ENCODE measurements around the gene ELMO2.
"Not testable (repeated sequence)": the region's sequence is repeated elsewhere in the genome, so short reads cannot be mapped to it uniquely, and the experiment has no call there.

The ELMO2 gene

GRCh38 chr20:46406986-46407670 is 713 bp upstream of the ELMO2 start:
- peak; percentile 59 to 60 for DNase-seq

DNA sequence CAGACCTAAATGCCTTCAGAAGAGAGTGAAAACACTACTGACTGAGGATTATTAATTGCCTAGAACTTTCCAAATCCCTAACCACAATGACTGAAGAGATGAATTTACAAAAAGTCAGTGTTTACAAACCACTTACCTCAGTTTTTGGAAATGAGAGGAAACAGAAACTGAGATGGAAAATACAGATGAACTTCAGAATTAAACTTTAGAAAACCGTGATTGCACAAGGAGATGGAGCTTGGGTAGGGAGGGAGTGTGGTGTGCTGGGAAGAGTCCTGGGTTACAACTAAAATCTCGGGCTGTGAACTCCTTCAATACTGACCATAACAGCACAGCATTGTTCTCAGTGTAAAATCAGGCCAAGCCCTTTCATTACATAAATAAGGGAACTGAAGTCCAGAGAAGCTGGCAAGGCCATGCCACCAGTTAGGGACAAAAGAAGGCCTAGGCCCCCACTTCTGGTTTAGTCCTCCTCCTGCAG is 4.0 kb downstream of the ELMO2 start:
- DNase-seq = no peak

DNA sequence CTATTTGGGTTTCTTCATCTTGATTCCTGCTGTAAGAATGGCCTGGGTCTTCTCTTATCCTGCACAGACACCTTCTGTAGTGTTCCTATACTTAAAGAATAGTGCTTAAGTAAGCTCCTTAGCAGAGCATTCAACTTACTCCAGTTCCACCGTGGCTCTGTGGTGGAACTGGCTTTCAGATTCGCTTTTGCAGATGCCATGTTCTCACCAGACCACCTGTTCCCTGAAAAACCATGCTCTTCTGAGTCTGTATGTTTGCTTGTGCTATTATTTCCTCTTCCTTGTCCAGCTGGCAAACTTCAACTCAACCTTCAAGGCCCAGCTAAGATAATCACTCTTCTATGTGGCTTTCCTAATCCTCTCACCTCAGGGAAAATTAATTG is 4.9 kb downstream of the ELMO2 start:
- no peak for DNase-seq

GRCh38 chr20:46400828-46401477 is 5.5 kb downstream of the ELMO2 start:
- no peak for DNase-seq

DNA sequence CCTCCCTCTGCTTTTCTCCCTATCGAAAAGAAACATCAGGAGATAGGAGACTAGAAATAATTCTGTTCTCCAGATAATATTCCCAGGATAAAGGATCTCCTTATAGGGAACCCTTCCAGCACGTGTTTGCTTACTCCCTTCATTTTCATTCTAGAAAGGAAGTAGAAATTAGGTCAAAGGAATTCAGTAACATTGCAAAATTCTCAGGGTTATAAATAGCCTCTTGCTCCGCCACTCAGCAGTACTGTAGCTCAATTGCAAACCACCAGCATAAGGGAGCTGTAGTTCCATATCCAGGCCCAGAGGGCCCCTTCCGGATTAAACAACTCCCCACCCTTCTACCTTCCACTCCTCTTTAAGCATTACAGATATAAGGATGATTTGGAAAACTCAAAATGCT is 6.2 kb downstream of the ELMO2 start:
- DNase-seq = no peak

DNA sequence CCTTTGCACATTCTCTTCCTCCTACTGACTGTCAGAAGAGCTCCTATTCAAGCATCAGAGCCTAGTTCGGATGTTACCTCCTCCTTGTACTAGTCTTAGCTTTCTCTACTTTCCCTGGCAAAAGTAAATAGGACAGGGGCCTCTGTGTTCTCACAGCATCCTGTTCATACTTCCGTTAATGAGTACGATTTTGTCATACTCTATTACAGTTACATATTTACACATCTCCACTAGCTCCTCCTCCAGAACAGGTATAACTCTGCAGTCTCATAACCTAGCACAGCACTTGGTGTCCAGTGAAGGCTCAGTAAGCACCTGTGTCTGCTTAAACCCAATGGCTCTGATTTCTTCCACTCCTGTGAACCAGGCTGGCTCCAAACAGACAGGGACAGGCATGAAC is 7.0 kb downstream of the ELMO2 start:
- DNase-seq = no peak

GRCh38 chr20:46398963-46399362 is 7.5 kb downstream of the ELMO2 start:
- DNase-seq = no peak

- no peak for DNase-seq
Measured at GRCh38 chr20:46396052-46396740, 10.2 kb downstream of the ELMO2 start.

- peak; percentile 32 to 45 for DNase-seq
Measured at GRCh38 chr20:46394872-46395760, 11.3 kb downstream of the ELMO2 start.

GRCh38 chr20:46393967-46394366 is 12.4 kb downstream of the ELMO2 start:
- no peak for DNase-seq

GRCh38 chr20:46388937-46389336 is 17.5 kb downstream of the ELMO2 start:
- DNase-seq = no peak

- no peak for DNase-seq
Measured at GRCh38 chr20:46388201-46388836, 18.1 kb downstream of the ELMO2 start.

- DNase-seq = not testable (repeated sequence)
Measured at GRCh38 chr20:46387054-46387453, 19.4 kb downstream of the ELMO2 start.

GRCh38 chr20:46378412-46379009 is 27.9 kb downstream of the ELMO2 start:
- no peak for DNase-seq

DNA sequence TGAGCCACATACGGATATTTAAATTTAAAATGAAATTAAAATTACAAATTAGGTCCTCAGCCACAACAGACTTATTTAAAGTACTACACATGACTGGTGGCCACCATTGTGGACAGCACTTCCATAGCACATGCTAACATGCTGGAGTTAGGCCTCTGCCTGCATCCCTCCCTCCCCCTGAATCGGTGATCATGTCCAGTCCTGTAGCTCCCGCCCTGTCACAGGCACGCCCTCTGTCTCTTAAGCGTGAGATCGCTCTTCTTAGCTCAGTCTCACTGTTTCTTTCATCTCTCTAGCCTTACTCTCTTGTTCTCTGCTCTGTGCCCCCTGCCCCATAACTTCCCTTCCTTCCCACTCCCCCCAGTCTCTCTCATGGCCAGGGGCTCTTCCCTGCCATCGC is 28.9 kb downstream of the ELMO2 start:
- no peak for DNase-seq

GRCh38 chr20:46376196-46376785 is 30.1 kb downstream of the ELMO2 start:
- DNase-seq = no peak

GRCh38 chr20:46375771-46376170 is 30.6 kb downstream of the ELMO2 start:
- no peak for DNase-seq

DNA sequence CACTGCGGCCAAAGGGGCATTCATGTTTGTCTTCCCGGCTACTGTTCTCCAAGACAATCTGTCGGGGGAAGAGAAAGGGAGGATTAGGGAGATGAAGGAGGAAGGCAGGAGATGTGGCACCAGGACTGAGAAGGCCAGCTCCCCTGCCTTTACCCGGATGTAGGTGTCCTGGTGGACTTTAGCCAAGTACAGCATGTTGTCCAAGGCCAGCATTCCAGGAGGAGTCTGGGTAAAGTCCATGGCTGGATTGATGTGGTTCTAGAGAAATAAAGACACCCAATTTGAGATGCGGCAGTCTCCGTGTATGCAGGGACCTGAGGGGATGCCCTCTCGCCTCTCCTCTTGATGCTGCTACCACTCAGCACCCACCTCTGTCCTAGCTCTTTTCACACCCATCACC is 32.0 kb downstream of the ELMO2 start:
- DNase-seq = no peak

GRCh38 chr20:46371656-46372055 is 34.8 kb downstream of the ELMO2 start:
- DNase-seq = no peak

GRCh38 chr20:46368902-46369268 is 37.5 kb downstream of the ELMO2 start:
- no peak for DNase-seq

DNA sequence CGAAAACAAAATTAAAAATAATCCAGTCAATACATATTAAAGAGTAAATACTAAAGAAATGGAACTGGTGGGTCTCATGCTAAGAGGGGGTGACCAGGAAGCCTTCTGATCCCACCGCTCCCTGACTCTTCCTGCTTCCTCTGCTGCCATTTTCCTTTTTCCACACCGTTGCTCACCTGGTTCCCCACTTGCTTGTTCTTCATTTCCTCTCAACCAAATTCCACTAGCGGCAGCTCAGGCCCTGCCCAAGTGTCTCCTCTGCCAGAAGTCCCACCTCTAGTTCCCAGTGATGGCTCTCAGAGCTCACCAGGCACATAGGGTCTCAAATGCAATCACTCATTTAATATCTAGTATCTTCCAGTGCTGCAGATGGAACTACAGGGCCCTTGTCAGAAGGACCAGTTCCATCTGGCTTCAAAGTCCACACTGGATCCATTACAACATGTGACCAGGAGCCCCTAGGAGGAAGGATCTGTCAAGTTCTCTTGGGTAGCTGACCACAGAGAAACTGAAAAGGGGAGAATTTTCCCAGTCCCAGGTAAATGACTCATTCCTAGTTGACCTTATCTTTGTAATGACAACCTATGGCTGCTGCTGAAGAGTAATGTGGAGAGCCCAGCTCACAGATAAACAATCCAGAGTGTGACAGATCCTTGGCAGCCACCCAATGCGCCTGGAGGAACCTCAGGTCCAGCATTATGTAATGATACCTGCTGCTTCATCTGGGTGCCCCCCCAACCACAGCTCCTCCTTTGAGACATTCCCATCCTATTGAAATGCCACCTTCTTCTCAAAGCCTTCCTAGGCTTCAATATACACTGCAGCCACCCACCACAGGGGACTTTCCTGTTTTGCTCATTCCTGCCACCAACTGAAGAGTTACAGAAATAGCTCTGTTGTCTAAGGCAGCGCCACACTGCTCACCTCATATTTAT is 38.2 kb downstream of the ELMO2 start:
- no peak for DNase-seq

All from NCI-H187 (cell line).